ENCODE data around the gene C3orf18. TPM values are rescaled to one million over a fixed set of nuclear protein-coding genes. Genes with fewer than 3 reads are reported as not detected.

The C3orf18 gene
- total RNA-seq, 3 donors from 2014 or later, result 1.5 to 14.1 (median 2.5) TPM

GRCh38 chr3:50612970-50613846 lies 45.7 kb upstream of the C3orf18 start:
- TF ChIP-seq, protein P1, sequence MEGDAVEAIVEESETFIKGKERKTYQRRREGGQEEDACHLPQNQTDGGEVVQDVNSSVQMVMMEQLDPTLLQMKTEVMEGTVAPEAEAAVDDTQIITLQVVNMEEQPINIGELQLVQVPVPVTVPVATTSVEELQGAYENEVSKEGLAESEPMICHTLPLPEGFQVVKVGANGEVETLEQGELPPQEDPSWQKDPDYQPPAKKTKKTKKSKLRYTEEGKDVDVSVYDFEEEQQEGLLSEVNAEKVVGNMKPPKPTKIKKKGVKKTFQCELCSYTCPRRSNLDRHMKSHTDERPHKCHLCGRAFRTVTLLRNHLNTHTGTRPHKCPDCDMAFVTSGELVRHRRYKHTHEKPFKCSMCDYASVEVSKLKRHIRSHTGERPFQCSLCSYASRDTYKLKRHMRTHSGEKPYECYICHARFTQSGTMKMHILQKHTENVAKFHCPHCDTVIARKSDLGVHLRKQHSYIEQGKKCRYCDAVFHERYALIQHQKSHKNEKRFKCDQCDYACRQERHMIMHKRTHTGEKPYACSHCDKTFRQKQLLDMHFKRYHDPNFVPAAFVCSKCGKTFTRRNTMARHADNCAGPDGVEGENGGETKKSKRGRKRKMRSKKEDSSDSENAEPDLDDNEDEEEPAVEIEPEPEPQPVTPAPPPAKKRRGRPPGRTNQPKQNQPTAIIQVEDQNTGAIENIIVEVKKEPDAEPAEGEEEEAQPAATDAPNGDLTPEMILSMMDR (IDR thresholded peaks at IDR 0.05), result no peak
- Histone ChIP-seq H3K4me1 (ENCODE audit: low read depth) (peaks cover 33% of the 10 kb centered on the region), H3K4me3 (no peak overlapping the region), H3K36me3 (ENCODE audit: low read depth) (no peaks in the 10 kb centered on the region), H3K9me3 (no peaks in the 10 kb centered on the region)
- DNase-seq (peak in 1 of 3 donors; percentile 41), ATAC-seq (no peak)
- intact Hi-C loops (cut with DNase I, micrococcal nuclease), result loop anchor here (1.0 to 5.0 kb wide), 2 partner anchors 40 to 774 kb away; partner anchors contain the start of gene MANF (in 1 of the 2)

DNA sequence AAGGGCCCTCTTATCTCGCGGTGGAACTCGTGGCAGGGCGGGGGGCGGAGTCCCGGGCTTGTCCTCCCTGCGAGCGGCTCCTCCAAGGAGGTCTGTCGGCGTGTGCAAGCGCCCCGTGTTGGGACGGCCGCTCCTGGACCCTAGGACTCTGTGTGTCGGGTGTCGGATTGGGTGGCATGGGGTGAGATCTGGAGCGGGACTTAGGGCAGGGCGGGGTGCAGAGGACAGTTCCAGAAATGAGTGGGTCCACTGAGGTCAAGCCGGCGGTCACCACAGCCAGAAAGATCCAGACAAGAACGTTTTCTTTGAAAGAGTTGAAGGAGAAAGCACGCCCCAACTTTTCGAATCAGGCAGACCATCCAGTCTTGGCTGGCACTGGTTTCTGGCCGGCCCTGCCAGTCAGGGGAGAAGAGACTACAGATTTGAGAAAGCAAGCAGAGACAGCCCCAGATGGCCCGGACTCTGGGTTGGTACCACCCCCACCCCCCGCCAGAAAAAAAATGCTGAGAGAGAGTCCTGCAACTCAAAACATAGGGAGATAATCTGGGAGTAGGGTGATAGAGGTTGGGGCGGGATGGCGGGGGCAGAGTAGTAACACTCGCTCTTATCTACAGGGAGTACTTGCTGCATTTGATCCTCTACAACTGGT lies 44.8 kb upstream of the C3orf18 start:
- TF ChIP-seq, protein P1 (IDR thresholded peaks at IDR 0.05), result no peak
- no peak for ATAC-seq
- peaks cover 3% of the 10 kb centered on the region for H3K36me3 ChIP-seq (ENCODE audit: low read depth)
- no peak for DNase-seq
- H3K4me3 ChIP-seq, result peak overlapping the region; percentile 68
- H3K9me3 ChIP-seq, result no peaks in the 10 kb centered on the region
- intact Hi-C loops (cut with DNase I, micrococcal nuclease), result loop anchor here in 1 of 2 donors (5.0 kb wide), 1 partner anchor 775 kb away; the partner anchor contains the start of gene MANF
- H3K4me1 ChIP-seq (ENCODE audit: low read depth), result peaks cover 33% of the 10 kb centered on the region

DNA sequence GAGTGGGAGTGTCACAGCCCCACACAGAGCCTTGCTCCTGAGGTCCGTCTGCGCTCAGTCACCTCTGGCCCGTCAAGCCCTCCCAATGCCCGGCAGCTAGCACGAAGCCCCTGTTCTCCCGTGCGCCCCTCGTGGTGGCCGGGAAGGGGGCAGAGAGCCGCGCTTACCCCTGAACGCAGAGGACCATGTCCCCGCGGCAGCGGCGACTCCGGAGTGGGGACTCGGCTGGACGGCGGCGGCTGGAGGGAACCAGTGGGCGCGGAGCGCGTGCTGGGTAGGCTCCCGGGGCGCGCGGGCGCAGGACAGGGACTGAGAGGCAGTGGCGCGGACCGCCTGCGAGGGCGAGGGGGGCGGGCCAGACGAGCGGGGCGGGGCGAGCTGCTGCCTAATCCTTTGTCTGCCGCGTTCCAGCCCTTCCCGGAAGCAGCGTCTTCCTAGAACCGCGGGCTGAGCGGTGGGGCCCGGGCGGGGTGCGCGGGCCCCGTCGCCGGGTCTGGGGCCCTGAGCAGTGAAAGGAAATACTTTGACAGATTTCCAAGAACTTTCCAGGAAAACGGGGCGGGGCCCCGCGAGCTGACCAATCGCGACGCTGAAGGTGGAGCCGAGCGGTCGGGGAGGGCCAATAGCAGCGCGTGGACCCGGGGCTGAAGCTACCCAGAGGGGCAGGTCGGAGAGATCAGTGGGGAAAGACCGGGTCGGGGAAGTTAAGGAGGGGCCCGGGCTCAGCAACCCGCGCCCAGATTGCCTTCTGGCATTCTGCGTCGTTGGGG lies 44.1 kb upstream of the C3orf18 start, which contains the start of gene CISH:
Gene CISH (minus strand): TSS at position 311 of the 770 bp plus-strand sequence. CDS start 124 bp downstream, at position 187.
- peaks cover 9% of the 10 kb centered on the region for H3K36me3 ChIP-seq (ENCODE audit: low read depth)
- peak; percentile 81 for ATAC-seq
- TF ChIP-seq, protein P1 (IDR thresholded peaks at IDR 0.05), result no peak
- H3K4me1 ChIP-seq (ENCODE audit: low read depth), result peaks cover 39% of the 10 kb centered on the region
- intact Hi-C loops (cut with DNase I, micrococcal nuclease), result loop anchor here in 1 of 2 donors (5.0 kb wide), 1 partner anchor 776 kb away; the partner anchor contains the start of gene MANF
- H3K9me3 ChIP-seq, result no peaks in the 10 kb centered on the region
- DNase-seq, result peak; percentile 97 to 98 (median 97)
- H3K4me3 ChIP-seq, result peak within 1 kb of the TSS; percentile 68

- no peak for ATAC-seq
- no peak for DNase-seq
- Histone ChIP-seq H3K36me3 (ENCODE audit: low read depth) (peaks cover 9% of the 10 kb centered on the region), H3K4me3 (peak overlapping the region; percentile 68), H3K4me1 (ENCODE audit: low read depth) (peaks cover 45% of the 10 kb centered on the region), H3K9me3 (no peaks in the 10 kb centered on the region)
- intact Hi-C loops (cut with DNase I, micrococcal nuclease), result loop anchor here in 1 of 2 donors (5.0 kb wide), 1 partner anchor 776 kb away; the partner anchor contains the start of gene MANF
- TF ChIP-seq, protein P1 (IDR thresholded peaks at IDR 0.05), result no peak
These were observed 43.5 kb upstream of the C3orf18 start for GRCh38 chr3:50610992-50611463.
